GM12878 (cell line): ENCODE data around the gene FOXG1.

Source experiments
- ATF3 ChIP-seq: IDR thresholded peaks from 2 replicates; pipeline ENCODE4 v1.6.1; 2011; ENCODE audit warnings: low read depth, mild to moderate bottlenecking, low read length, moderate library complexity, borderline replicate concordance; ENCODE audit errors: extremely low read depth
- EZH2 ChIP-seq: IDR thresholded peaks from 2 replicates; pipeline ENCODE4 v1.6.1; 2012; ENCODE audit warnings: low read depth, mild to moderate bottlenecking, control low read depth, inconsistent platforms, low read length, borderline replicate concordance; ENCODE audit not compliant: control insufficient read depth
- LARP7 ChIP-seq: fragments of 450-650 bp; IDR thresholded peaks from 2 replicates; pipeline ENCODE4 v1.6.1; 2017; ENCODE audit warnings: mild to moderate bottlenecking
- MTA3 ChIP-seq: IDR thresholded peaks from 2 replicates; pipeline ENCODE4 v1.6.1; 2012; ENCODE audit warnings: low read length, inconsistent platforms, borderline replicate concordance
- POLR2A ChIP-seq: IDR thresholded peaks from 2 replicates; pipeline ENCODE4 v1.6.1; 2011; ENCODE audit warnings: low read depth, mild to moderate bottlenecking, low read length
- TF ChIP-seq, protein P1 (sequence below): IDR thresholded peaks from 2 replicates; pipeline ENCODE4 v1.6.1; 2012; ENCODE audit warnings: low read length, inconsistent platforms
- TF ChIP-seq, protein P2 (sequence below), 3 experiments: IDR thresholded peaks in 2 of 3; conservative IDR thresholded peaks in 1 of 3; 2 replicates each; pipeline ENCODE4 v1.5.1; 2011; ENCODE audit warnings: low read depth in 3 of 3, low read length in 3 of 3, mild to moderate bottlenecking in 3 of 3, control low read depth in 2 of 3, moderate library complexity in 2 of 3, inconsistent platforms in 1 of 3, mixed read lengths in 1 of 3; ENCODE audit not compliant: control insufficient read depth in 2 of 3, insufficient read depth in 1 of 3; ENCODE audit errors: extremely low read depth in 1 of 3
- TF ChIP-seq, protein P3 (sequence below): IDR thresholded peaks from 2 replicates; pipeline ENCODE4 v1.6.1; 2011; ENCODE audit warnings: low read depth, low read length, improper control_type of control experiment, borderline replicate concordance

DNA sequence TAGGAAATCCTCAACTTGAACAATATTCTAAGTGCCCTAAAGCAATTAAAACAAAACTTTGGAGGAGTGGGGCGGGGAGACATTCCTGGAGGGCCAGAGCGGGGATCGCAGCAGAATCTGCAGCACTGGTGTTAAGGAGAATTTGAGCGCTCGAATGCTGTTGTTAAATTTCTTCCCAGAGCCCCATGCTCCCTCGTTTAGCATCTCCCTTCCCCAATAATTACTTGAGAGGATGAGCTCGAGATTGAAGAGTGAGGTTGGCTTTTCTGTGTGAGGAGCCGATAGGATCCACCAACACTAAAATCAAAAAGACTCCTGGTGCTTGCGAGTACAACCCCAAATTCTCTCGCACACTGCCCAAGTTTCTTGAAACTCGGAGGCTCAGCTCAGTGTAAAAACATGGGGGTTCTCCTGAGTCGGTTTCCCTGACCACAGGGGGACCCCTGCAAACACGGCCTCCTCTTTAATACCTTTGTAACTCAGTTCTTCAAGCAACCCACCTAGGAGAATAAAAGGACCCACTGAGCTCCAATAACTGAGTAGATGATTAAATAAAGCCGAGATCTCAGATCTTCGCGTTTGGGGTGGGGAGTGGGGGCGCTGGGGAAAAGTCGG is 10.2 kb upstream of the FOXG1 start:
- no peak for TF ChIP-seq POLR2A
- TF ChIP-seq EZH2, result no peak
- TF ChIP-seq, protein P1, sequence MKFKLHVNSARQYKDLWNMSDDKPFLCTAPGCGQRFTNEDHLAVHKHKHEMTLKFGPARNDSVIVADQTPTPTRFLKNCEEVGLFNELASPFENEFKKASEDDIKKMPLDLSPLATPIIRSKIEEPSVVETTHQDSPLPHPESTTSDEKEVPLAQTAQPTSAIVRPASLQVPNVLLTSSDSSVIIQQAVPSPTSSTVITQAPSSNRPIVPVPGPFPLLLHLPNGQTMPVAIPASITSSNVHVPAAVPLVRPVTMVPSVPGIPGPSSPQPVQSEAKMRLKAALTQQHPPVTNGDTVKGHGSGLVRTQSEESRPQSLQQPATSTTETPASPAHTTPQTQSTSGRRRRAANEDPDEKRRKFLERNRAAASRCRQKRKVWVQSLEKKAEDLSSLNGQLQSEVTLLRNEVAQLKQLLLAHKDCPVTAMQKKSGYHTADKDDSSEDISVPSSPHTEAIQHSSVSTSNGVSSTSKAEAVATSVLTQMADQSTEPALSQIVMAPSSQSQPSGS, result no peak
- TF ChIP-seq, protein P2, sequence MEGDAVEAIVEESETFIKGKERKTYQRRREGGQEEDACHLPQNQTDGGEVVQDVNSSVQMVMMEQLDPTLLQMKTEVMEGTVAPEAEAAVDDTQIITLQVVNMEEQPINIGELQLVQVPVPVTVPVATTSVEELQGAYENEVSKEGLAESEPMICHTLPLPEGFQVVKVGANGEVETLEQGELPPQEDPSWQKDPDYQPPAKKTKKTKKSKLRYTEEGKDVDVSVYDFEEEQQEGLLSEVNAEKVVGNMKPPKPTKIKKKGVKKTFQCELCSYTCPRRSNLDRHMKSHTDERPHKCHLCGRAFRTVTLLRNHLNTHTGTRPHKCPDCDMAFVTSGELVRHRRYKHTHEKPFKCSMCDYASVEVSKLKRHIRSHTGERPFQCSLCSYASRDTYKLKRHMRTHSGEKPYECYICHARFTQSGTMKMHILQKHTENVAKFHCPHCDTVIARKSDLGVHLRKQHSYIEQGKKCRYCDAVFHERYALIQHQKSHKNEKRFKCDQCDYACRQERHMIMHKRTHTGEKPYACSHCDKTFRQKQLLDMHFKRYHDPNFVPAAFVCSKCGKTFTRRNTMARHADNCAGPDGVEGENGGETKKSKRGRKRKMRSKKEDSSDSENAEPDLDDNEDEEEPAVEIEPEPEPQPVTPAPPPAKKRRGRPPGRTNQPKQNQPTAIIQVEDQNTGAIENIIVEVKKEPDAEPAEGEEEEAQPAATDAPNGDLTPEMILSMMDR (IDR thresholded peaks at IDR 0.05 in 2 of 3, conservative IDR thresholded peaks at IDR 0.05 in 1 of 3; ENCODE audit: control insufficient read depth in 2 of 3, extremely low read depth in 1 of 3, insufficient read depth in 1 of 3, low read depth in 3 of 3, low read length in 3 of 3), result no peak
- TF ChIP-seq ATF3, result no peak
- TF ChIP-seq, protein P3, sequence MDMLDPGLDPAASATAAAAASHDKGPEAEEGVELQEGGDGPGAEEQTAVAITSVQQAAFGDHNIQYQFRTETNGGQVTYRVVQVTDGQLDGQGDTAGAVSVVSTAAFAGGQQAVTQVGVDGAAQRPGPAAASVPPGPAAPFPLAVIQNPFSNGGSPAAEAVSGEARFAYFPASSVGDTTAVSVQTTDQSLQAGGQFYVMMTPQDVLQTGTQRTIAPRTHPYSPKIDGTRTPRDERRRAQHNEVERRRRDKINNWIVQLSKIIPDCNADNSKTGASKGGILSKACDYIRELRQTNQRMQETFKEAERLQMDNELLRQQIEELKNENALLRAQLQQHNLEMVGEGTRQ, result no peak
- no peak for TF ChIP-seq MTA3
- no peak for TF ChIP-seq LARP7
